Measurements from ENCODE around the gene RBM26.

Gene RBM26

GRCh38 chr13:79405831-79406596 lies at the start of gene RBM26:
TSS of gene RBM26 (minus strand) at chr13:79406255. CDS start at chr13:79405774, 481 bp downstream.
- DNase-seq (ENCODE audit: extremely low read depth, low read depth), result peak; percentile 86
- no peak for TF ChIP-seq CTCF (IDR thresholded peaks at IDR 0.05; ENCODE audit: low read depth, low read length)

GRCh38 chr13:79455331-79455730 lies 49.3 kb upstream of the RBM26 start:
- no peak for DNase-seq (ENCODE audit: extremely low read depth, low read depth)
- TF ChIP-seq CTCF (IDR thresholded peaks at IDR 0.05; ENCODE audit: low read depth, low read length), result no peak

GRCh38 chr13:79452239-79452913 lies 46.3 kb upstream of the RBM26 start:
- TF ChIP-seq CTCF (IDR thresholded peaks at IDR 0.05; ENCODE audit: low read depth, low read length), result no peak

GRCh38 chr13:79451500-79451962 lies 45.5 kb upstream of the RBM26 start:
- TF ChIP-seq CTCF (IDR thresholded peaks at IDR 0.05; ENCODE audit: low read depth, low read length), result no peak
- peak; percentile 61 for DNase-seq (ENCODE audit: extremely low read depth, low read depth)

More at GRCh38 chr13:79452239-79452913, 46.3 kb upstream of the RBM26 start:
- no peak for DNase-seq (ENCODE audit: extremely low read depth, low read depth)

GRCh38 chr13:79450110-79450509 lies 44.1 kb upstream of the RBM26 start:
- no peak for TF ChIP-seq CTCF (IDR thresholded peaks at IDR 0.05; ENCODE audit: low read depth, low read length)

GRCh38 chr13:79448413-79448812 lies 42.4 kb upstream of the RBM26 start:
- DNase-seq (ENCODE audit: extremely low read depth, low read depth), result no peak
- no peak for TF ChIP-seq CTCF (IDR thresholded peaks at IDR 0.05; ENCODE audit: low read depth, low read length)

More at GRCh38 chr13:79450110-79450509, 44.1 kb upstream of the RBM26 start:
- no peak for DNase-seq (ENCODE audit: extremely low read depth, low read depth)

GRCh38 chr13:79447741-79448140 lies 41.7 kb upstream of the RBM26 start:
- no peak for DNase-seq (ENCODE audit: extremely low read depth, low read depth)
- no peak for TF ChIP-seq CTCF (IDR thresholded peaks at IDR 0.05; ENCODE audit: low read depth, low read length)

All from AG09319 (cell line).